Measurements from ENCODE around the gene ANKS3.

- TF ChIP-seq POLR2A (IDR thresholded peaks at IDR 0.05) (no peak), CTCF (IDR thresholded peaks at IDR 0.05 in 4 of 5, conservative IDR thresholded peaks at IDR 0.05 in 1 of 5) (no peak)
These were observed 10.9 kb downstream of the ANKS3 start for GRCh38 chr16:4723071-4723767.

Data from gastrocnemius medialis (tissue), 4 donors.